NCI-H2081 (cell line): ENCODE data around the gene PTPRT.

Source experiments
- DNase-seq, 2 experiments: peaks; one replicate each; lab custom pipeline; 2025; lab: John Stamatoyannopoulos, UW

The PTPRT gene

DNA sequence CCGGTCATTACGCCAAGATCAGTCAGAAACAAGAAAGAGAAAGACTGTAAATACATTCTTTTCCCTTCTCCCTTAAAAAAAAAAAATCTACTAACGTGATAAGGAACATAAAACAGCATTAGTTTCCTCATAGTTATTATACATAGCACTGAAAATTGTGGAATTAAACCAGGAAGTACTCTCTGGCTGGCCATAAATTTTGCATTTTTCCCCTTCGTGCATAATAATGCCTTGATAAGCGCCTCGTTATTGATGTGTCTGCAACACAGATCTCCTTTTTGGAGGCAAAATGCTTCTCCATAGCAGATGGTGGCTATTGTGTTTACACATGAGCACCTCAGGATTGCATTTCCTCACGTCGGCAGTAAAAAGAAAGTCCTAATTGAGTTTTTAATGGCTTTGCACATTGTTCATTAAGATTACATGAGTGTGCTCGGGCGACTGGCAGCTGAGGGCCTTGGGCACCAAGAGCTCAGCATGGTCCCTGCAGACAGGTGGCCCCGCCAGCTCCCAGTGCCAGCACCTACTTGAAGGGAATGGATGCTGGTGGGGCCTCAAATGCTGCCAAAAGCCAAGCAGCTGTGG, 394.5 kb downstream of the PTPRT start:
- DNase-seq, result no peak

DNA sequence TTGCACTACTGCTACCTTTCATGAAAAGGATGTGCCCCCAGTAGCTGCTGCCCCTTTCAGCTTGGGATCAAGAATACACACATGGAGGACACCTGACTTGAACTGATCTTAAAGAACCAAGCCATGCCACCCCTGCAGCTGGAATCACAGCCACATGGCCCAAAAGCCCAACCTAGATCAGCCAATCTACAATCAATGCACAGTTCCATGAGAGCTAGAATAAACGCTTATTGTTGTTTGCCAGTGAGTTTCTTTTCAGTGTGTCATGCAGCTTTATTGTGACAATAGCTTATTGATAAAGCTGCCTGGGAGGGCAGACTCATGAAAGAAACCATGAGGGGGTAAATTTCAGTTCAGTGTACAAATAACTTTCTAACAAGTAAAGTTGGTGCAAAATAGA, 397.7 kb downstream of the PTPRT start:
- DNase-seq, result no peak

DNA sequence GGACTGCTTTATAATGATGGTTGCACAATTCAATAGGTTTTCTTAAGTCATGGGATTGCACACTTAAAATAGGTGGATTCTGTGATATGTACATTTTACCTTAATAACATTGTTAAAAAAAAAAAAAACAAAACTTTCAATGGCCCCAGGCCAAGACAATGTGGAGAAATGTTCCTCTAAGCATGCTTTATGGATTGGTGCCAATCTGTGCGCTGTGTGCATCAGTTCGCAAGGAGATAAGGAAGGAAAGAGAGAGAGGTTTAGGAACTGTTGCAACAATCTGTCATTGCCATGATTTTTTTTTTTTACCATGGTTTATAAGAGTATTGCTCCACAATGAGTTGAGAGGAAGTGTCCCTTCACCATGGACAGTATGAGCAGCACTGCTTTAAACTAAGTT, 399.6 kb downstream of the PTPRT start:
- no peak for DNase-seq

DNA sequence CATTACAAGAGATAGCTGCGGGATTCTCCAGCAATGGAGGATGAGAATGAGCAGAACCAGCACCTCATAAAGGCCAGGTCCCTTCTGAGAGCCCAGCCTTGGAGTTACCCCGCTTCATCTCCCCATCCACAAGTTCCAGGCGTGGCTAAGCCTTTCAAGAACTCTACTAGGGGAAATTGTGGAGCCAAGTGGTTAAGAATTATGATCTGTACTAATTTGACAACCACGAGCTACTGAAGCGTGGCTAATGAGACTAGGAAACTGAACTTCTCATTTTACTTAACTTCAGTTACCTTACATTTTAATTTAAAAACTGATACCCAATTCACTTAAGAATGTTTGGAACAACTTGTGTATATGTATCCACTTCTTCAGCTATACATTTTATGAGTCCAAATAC, 401.0 kb downstream of the PTPRT start:
- DNase-seq, result no peak

DNA sequence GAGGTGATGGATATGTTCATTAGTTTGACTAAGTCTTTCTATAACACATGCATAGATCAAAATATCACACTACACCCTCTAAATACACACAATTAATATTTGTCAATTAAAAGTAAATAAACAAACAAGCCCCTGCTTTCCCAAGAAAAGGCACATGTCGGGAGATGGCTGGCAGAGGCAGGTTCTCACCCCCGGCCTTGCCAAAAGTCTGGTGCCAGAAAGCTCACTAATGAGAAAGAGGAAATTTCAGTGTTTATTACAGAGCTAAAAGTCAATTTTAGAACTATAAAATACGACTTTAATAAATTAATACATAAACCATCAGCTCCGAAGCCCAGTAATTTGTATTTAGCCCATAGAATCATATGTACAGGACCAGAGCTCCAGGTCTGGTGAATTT, 404.7 kb downstream of the PTPRT start:
- no peak for DNase-seq

DNA sequence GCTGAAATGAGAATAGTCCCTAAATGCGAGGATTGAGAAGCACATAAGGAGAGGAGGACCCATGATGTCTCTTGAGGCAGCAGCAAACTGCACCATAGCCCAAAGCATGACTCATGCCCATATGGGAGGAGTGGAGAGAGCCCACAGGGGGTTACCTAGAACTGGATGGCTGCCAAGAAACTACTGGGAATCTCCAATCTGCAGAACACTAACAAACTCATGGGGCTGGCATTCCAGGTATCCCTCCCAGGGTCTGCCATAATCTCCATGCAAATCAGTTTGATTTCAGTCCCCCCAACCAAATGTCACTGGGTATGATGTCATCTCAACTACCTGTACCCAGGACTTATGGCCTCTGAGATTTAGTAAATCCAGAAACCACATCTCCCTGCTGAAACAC, 410.5 kb downstream of the PTPRT start:
- no peak for DNase-seq

DNA sequence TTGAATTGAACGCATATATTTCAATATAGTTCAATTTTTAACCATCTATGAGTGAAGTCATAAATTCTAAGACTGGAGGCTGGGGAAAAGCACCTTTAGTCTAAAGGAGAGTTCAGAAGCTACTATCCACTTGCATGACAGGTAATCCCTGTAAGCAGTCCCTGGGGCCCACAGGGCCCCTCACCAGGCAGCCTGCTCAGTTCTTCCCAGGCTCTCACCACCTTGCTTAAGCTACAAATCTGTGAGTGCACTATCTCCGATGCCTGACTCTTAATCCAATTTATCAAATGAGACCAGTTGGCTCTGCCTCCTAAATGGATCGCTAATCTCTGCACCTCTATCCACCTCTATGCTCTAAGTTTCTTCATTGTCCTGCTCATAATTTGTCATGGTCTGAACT, 413.8 kb downstream of the PTPRT start:
- DNase-seq, result no peak

DNA sequence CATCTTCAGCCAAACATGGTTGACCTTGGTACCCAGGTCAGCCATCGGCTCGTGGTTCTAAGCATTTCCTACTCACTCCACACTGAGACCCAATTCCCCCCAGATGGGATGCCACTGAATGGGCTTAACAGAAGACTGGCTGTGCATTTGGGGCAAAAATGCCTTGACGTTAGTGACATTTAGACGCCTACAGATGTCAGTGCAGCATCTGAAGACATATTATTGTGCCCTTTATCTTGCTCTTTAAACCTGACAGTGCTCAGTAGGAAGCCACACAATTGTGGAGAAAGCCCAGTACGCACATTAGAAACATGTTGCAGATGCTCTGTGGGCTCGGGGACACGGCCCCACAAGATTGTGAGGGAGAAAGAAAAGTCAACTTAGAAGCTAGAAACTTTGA, 414.7 kb downstream of the PTPRT start:
- DNase-seq, result no peak

DNA sequence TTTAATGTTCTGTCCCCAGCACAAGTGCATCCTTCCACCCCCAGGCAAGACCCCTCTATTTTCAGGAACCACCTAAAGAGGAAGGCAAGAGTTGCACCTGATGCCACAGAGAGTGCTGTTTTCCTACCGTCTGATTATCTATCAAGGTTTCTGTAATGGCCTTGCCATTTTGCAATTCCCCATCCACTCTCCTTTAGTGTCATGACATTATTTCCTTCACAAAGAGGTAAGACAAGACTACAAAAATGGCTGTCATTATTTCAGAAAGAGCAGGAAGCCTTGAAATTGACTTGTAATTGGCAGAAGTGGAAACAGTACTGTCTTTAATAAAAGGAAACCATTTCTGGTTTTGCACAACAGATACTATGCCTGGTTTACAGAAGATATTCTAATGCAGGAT, 426.7 kb downstream of the PTPRT start:
- DNase-seq, result no peak

DNA sequence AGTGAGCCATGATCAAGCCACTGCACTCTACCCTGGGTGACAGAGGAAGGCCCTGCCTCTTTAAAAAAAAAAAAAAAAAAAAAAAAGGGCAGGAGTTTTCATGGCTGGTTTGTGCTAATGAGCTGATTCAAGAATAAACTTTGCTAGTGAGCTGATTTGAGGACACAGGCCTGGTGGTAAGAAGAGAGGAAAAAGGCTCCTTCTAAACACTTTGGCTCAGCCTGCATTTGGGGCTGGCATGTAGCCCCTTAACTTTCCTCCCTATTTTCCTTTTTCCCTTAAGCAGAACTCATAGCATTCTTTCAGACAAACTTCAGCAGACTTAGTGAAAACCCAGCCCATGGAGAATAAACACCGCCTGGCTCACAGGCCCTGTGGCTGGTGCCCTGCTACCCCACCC, 432.7 kb downstream of the PTPRT start:
- DNase-seq, result no peak

DNA sequence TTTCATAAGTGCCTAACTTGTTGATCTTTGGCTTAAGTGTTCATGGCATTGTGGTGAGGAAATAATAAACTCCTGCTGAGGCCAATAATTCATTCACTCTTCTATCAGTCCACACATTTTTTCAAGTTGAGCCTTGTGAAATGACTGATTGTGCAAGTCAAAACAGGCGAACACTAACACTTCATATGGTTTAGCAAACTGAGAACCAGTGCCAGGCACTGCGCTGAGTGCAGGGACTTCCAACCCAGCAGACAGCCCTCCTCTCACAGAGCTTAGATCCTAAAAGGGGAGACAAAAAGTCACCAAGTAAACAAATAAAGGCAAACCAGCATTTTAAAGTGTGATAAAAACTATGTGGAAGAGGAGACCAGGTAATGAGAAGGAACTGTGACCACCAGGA, 435.0 kb downstream of the PTPRT start:
- no peak for DNase-seq

DNA sequence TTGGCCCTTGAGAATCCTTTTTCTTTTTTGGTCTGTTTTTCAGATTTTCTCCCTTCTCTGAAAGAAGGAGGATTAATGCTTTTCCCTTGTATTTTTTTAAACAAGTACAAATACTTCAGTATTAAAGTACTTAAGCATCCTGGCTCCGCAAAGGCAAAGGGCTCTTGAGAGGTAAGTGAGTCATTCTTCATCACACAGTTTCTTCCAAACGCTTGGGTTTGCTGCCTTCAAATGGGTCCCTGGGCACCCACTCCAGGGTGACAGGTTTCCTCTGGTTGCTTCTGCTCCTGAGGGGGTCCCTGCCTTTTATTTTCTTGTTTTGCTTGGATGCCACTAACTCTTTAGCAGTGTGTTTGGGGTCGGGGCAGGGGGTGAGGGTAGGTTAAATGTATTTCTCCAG, 437.1 kb downstream of the PTPRT start:
- no peak for DNase-seq

DNA sequence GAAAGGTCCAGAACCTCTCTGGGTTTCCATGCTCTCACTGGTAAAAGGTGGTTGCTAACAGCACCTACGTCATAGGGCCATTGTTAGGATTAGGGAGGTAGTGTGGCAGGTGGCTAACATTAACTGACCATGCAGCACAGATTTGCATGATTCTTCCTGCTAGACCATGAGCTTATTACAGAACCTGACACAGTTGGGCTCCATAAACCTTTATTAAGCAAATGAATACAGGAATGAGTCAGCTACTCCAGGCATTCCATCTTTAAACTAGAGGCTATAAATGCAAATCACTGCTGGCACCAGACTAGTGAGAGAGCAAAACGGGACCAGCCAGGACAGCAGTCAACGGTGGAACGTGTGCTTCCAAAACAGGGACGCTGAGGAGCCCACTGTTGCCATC, 440.1 kb downstream of the PTPRT start:
- no peak for DNase-seq

DNA sequence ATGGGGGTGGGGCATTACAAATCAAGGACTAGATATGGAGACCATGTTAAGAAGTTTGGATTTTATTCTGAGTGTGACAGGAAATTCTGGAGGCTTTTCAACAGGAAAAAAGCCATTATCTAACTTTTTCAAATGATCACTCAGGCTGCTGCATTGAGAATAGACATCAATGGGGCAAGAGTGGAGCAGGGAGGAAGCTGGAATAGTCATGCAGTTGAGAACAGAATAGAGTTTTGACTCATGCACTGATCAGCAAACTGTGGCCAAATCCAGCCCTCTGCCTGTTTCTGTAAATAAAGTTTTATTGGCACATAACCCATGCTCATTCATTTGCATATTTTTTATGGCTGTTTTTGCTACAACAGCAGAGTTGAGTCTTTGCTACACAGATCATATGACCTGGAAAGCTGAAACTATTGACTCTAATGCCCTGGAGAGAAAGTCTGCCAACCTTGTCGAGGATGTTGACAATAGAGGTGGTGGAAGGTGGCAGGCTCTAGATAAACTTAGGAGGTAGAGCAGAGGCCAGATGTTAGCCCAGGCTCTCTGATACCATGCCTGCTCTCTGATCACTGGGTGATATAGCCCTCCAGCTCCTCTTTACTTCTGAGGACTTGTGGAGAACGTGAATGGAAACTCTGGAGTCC, 441.8 kb downstream of the PTPRT start:
- no peak for DNase-seq

DNA sequence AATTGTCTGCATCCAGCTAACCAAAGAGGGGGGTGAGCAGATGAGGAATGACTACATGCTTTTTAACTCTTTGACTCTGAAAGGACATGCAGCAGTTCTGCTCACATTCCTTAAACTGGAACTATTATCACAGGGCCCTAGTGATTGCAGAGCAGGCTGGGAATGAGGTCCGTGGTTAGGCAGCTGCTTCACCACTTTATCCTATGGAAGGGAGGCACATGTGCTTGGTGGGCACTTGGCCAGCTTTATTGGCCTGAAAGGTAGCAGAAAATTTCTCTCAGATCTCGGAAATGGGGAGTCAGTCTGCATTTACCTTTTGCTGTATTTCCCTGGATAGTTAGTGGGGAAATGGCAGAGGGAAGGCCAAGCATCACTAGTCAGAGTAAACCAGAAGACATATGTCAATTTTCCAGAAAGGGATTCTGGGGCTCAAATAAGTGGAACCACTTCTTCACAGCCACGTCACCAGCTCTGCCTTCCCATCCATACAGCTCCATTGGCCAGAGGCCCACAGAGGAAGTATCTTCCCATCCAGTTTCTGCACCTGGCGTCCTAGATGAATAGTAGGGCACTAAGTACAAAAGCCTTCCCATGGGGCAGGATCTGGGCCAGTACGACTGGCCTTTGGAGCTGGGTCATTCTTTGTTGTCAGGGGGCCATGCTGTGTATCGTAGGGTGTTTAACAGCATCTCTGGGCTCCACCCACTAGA, 444.8 kb downstream of the PTPRT start:
- DNase-seq, result no peak

DNA sequence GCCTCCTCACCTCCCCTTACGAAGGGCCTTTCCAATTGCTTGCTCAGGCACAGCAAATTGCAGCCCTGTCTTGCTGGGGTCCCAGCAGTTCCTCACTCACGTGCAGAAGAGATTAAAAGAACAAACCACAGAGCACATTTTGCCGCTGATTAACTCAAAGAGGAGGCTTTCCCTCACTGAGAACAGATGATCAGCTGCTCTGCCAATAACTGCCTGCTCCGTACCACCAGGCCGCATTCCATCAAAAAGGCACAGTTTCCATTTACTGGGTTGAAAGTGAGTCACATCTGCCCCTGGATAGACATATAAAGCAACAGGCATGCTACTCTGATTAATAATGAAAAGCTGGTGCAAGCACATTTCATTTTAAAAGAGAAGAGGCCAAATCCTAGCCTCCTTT, 446.8 kb downstream of the PTPRT start:
- no peak for DNase-seq

DNA sequence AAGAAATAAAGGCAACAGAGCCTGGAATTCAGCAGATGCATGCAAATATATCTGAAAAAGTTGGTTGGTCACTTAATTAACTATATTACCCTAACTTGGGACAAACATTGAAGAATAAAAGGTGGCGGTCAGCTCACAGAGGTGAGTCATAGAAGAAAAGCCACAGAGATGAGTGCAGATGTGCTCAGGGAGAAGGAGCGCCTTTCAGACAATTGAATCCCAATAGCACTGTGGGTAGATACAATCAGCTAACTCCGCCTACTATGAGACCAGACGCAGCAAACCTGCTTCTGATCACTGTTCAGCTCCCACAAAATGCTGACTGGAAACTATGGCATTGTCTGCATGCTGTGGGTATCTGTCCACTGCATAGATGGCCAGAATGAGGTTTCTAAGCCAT, 447.8 kb downstream of the PTPRT start:
- DNase-seq, result no peak

DNA sequence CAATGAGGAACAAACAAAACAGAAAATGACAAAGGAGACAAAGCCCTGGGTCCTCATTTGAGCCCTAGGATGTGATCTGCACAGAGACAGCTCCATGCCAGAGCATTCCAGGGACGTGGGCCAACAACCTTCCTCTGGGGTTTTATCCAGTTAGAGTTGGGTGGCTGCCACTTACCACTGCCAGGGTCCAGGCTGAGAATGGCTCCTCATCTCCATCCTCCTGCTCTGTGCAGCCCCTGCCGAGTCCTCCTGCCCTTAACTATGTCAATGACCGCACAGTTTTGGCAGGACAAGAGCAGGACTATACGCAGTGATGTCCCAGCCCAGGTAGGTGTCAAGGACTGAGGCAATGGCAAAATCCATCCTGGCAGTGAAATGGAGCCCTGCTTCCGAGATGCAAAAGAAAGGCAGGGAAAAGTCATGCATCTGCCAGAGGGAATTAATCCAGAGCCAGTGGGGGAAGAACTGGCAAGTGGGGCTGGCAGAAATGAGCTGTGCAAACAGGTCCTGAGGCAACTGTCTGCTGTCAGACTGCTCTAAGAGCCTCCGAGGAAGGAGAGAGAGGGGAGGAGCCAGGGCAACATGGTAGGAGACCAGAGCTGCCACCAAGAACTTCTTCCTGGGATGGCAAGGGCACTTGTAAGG, 449.4 kb downstream of the PTPRT start:
- DNase-seq, result no peak

DNA sequence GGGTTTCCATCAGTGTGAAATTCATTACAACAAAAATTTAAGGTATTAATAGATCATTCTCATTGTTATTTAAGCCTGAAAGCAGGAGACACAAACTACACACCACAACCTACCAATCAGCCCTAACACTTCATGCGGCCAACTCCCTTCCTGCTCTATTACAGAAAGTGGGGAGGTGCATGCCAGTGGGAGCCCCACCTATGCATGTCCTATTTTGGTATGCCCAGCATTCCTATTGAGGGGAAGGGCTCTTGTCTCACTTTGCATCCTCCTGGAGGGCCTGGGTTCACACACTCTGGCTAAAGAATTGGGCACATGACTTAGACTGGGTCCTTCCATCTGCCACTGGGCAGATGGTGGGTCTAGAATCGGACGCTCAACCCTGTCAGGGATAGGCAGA, 450.0 kb downstream of the PTPRT start:
- DNase-seq, result no peak

DNA sequence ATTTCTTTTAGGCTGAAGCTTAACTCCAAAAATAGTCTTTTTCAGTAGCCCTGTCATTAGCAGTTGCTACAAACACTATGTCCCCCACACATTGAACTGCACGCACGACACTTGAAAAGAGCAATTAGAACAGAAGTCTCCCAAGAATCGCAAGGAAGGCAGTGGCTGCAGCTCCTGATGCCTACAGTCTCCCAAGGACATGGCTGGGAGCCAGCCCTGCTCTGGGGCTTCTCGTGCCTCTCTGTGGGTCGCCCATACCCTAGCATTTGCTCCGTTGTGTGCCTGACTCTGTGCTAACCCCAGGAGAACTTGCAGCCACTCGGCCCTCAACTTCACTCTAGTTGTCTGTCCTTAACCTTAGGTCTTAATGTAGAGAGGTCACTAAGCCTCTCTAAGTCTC, 454.2 kb downstream of the PTPRT start:
- no peak for DNase-seq

DNA sequence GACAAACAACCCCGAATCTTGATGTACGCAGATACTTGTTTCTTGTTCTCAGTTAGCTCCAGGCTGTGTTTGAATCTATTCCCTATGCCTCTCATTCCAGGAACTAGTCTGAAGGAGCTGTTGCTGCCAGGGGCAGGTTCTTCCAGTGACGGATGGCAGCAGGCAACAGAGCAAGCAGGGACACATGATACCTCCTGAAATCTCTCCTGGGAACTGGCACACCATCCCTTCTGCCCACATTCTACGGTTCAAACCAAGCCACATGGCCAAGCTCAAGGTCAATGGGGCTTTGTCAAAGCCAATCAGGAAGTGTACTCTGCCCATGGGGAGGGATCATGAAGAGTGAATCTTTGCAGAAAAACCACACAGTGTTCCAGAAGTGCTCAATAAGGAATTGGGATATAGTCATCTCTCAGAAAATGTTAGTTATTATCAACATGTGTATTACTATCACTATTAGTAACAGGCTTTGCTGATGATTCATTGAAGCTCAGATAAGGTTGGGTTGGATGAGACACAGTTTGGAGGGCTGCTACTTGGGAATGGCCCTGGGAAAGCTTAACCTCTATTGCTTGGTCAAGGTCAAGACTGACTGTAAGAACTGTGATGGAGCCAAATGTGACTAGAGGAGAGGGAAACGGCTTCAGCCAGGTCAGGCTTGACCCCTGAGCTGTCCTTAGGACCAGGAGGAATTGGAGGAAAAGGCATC, 454.9 kb downstream of the PTPRT start:
- no peak for DNase-seq

DNA sequence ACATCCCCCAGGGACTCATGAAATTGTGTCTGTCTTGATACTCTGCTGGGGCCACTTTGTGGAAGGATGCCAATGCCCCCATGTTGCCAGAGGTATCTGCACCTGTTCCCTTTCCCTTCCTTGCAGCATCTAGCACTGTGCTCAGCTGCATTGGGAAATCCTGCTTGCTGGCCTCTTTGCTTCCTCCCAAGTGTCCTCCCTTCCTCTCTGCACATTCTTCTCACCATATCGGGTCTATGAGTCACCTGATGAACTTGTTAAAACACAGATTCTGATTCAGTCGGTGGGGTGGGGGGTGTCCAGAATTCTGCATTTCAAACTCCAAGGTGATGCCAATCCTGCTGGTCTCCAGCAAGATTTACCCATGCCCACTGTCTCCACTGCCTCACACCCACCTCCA, 467.8 kb downstream of the PTPRT start:
- DNase-seq, result no peak
